ENCODE measurements around the gene KRT28. TPM values are rescaled to one million over a fixed set of nuclear protein-coding genes. Genes with fewer than 3 reads are reported as not detected.

Gene KRT28
- total RNA-seq, 4 donors from 2014 or later, result not detected

- TF ChIP-seq CTCF (IDR thresholded peaks at IDR 0.05; ENCODE audit: low read depth), result no peak
Measured at GRCh38 chr17:40818343-40818732, 18.6 kb upstream of the KRT28 start.

DNA sequence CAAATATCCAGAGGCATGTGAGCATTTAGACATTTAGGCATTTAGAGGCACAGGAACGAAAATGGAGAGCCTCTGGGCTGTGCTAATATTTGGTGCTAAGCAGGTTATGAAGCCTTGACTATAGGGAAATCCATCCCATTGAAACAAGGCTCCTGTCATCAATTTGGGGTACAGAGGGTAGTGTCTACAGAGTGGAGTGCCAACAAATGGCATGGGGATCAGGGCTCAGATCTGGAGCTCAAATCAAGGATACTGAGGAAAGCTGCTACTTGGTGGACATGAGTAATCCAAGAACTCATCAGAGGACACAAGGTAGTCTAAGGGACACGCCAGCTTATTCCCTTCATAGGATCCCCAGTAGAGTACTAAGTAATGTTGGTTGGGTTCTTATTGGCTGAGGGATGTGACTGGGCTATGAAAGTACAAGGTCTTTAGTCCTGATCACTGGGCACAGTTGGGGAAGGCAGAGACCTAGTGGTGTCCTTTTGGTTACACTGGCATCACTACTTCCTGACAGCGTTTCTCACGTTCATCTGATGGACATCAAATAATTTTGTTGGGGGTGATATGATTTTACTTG is 17.4 kb upstream of the KRT28 start:
- no peak for TF ChIP-seq CTCF (IDR thresholded peaks at IDR 0.05; ENCODE audit: low read depth)

DNA sequence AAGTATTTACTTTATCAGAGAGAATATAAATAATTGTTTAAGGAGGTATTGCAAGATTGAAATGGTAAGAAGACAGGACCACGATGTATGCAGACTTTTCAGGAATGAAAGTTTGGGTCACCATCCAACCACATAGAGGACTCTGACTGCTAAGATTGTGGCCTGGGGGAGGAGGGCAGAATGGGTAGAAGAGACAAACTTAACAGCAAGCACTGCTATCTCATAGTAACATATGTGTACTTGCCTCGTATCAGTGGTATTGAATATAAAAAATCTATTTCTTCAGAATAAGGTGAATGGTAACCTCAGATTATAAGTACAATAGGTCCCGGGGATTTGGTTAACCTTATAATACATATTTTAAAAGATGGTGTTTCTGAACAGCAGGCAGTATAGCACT is 16.8 kb upstream of the KRT28 start:
- TF ChIP-seq CTCF (IDR thresholded peaks at IDR 0.05; ENCODE audit: low read depth), result no peak

GRCh38 chr17:40815381-40815780 is 15.6 kb upstream of the KRT28 start:
- TF ChIP-seq CTCF (IDR thresholded peaks at IDR 0.05; ENCODE audit: low read depth), result no peak

DNA sequence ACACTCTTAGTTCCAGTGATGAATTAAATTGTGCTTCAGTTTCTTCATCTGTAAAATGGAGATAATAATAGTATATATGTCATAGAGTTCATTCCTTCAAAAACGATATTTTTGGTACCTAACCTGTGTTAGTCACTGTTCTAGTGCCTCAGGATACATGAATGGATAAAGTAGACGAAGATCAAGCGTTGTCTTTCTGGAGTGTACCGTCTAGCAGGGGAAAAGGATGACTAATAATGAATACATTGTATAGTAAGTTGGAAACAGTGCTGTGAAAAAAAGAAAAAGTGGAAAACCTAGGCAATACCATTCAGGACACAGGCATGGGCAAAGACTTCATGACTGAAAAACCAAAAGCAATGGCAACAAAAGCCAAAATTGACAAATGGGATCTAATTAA is 14.0 kb upstream of the KRT28 start:
- TF ChIP-seq CTCF (IDR thresholded peaks at IDR 0.05; ENCODE audit: low read depth), result no peak

GRCh38 chr17:40812639-40813038 is 12.9 kb upstream of the KRT28 start:
- TF ChIP-seq CTCF (IDR thresholded peaks at IDR 0.05; ENCODE audit: low read depth), result no peak

GRCh38 chr17:40810494-40810893 is 10.7 kb upstream of the KRT28 start:
- TF ChIP-seq CTCF (IDR thresholded peaks at IDR 0.05; ENCODE audit: low read depth), result no peak
